Measurements from ENCODE around the gene SYNE1.

The SYNE1 gene

GRCh38 chr6:152380351-152380767, 256.8 kb downstream of the SYNE1 start:
- DNase-seq (ENCODE audit: low read depth in 3 of 3, low spot score in 1 of 3): no peak

GRCh38 chr6:152379423-152379822, 257.7 kb downstream of the SYNE1 start:
- no peak for DNase-seq (ENCODE audit: low read depth in 3 of 3, low spot score in 1 of 3)

- no peak for DNase-seq (ENCODE audit: low read depth in 3 of 3, low spot score in 1 of 3)
Measured at GRCh38 chr6:152378169-152378568, 259.0 kb downstream of the SYNE1 start.

GRCh38 chr6:152375197-152375596, 262.0 kb downstream of the SYNE1 start:
- DNase-seq (ENCODE audit: low read depth in 3 of 3, low spot score in 1 of 3): no peak

DNA sequence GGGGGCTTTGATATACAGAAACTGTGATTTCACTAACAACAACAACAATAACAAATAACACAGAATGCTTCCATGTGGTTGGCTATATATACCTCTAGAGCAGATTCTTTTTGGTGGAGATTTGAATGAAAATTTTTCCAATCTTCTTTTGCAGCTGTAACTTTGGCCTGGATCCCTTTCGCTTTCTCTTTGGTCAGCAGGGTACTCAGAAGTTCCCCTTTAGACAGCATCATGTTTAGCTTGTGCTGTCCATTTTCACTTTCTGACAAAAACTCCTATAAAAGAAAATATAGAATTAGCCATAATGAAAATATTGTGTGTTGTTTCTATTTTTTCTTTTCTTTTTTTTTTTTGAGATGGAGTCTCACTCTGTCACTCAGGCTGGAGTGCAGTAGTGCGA, 264.2 kb downstream of the SYNE1 start:
- DNase-seq (ENCODE audit: low read depth in 3 of 3, low spot score in 1 of 3): no peak

- no peak for DNase-seq (ENCODE audit: low read depth in 3 of 3, low spot score in 1 of 3)
Measured at GRCh38 chr6:152371775-152372174, 265.4 kb downstream of the SYNE1 start.

GRCh38 chr6:152368751-152369624, 268.2 kb downstream of the SYNE1 start:
- no peak for DNase-seq (ENCODE audit: low read depth in 3 of 3, low spot score in 1 of 3)

DNA sequence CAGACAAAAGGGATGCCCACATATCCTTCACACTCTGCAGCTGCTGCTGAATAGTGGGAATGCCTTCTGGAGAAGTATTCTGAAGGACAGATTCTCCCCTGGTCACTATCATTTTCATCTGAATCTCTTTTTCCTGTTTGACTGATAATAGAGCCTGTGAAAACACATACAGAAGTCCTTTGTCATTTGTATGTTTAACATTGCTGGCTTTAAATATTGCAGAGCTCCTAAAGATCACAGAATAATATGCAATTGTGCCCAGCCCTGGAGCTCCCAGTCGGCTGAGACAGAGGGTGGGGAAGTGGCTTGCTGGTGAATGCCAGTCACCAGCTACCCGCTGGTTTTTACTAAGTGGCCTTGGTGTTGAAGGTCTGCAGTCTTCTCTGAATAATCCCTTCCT, 272.3 kb downstream of the SYNE1 start:
- no peak for DNase-seq (ENCODE audit: low read depth in 3 of 3, low spot score in 1 of 3)

DNA sequence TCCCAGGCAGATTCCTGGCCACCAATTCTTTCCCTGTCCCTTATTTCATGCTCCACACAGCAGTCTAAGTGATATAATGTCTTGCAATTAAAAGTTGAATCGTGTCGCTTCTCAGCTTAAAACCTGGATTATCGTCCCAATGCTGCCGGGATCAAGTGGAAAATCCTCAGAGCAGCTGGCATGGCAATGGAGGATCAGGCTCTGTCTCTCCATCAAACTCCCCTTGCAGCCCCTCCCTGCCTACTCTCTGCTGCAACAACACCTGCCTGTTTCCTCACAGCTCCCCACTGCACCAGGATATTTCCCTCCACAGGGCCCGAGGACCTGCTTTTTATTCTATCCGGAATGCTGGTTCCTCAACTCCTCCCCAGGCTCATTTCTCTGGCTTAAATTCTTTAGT, 277.1 kb downstream of the SYNE1 start:
- DNase-seq (ENCODE audit: low read depth in 3 of 3, low spot score in 1 of 3): no peak

DNA sequence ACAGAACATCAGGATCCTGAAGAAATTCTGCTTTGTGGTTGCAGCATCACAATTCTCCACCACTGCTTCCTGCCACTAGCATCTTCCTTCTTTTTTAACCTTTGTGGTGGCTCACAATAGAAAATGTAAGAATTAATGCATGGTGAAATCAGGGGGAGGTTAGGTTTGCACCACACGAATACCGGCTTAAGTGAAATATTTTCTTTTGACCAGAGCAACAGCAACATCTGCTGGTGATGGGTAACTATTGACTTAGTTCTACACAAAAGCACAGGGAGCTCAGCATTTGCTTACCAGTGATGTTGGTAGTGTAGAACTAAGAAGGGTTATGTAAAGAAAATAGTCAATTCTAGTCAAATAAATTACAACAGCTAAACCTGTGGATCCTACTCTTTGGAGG, 280.5 kb downstream of the SYNE1 start:
- no peak for DNase-seq (ENCODE audit: low read depth in 3 of 3, low spot score in 1 of 3)

DNA sequence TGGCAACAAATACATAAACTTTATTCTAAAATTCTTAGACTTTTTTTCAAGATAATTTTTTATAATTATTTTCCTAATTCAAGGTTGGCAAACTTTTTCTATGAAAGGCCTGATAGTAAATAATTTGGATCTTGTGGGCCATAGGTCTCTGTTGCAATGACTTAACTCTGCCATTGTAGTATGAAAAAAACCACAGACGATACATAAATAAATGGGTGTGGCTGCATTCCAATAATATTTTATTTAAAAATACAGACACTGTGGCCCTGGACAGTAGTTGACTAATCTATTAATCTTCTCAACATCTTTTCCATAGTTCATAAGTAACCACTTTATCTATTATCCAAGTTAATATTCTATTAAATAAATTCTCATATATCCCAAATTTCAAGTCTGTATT, 281.1 kb downstream of the SYNE1 start:
- DNase-seq (ENCODE audit: low read depth in 3 of 3, low spot score in 1 of 3): no peak

- no peak for DNase-seq (ENCODE audit: low read depth in 3 of 3, low spot score in 1 of 3)
Measured at GRCh38 chr6:152355166-152355565, 282.0 kb downstream of the SYNE1 start.

DNA sequence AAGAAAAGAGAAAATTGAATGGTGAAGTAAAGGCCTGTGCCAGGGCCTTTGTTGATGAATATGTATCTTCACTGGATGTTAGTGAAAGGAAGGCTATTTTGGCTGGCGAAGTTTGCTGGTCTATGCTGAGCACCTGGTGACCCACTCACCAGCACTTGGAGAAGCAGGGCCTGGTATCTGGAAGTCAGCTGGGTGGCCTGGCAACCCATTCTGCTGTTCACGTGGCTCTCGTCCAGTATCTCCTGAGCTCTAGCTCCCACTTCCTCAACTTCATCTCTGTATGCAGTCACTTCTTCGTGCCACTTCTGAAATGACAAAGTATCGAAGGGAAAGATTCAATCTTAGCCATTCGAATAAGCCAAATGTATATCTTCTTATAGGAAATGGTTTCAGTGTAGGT, 283.7 kb downstream of the SYNE1 start:
- no peak for DNase-seq (ENCODE audit: low read depth in 3 of 3, low spot score in 1 of 3)

GRCh38 chr6:152351742-152352141, 285.4 kb downstream of the SYNE1 start:
- DNase-seq (ENCODE audit: low read depth in 3 of 3, low spot score in 1 of 3): no peak

- DNase-seq (ENCODE audit: low read depth in 3 of 3, low spot score in 1 of 3): no peak
Measured at GRCh38 chr6:152351110-152351509, 286.1 kb downstream of the SYNE1 start.

DNA sequence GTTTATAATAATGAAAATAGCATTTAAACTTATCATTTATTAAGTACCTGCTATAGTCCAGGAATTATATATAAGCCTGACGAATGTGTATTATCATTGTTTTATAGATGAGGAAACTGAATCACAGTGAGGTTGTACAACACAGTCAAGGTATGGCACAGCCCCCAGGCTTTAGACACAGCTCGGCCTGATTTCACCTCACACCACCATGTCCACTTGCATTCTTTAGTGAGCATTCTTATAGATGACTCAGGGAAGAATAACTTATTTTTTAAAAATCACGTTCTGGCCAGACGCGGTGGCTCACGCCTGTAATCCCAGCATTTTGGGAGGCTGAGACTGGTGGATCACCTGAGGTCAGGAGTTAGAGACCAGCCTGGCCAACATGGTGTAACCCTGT, 289.0 kb downstream of the SYNE1 start:
- no peak for DNase-seq (ENCODE audit: low read depth in 3 of 3, low spot score in 1 of 3)

- no peak for DNase-seq (ENCODE audit: low read depth in 3 of 3, low spot score in 1 of 3)
Measured at GRCh38 chr6:152343735-152344360, 293.3 kb downstream of the SYNE1 start.

DNA sequence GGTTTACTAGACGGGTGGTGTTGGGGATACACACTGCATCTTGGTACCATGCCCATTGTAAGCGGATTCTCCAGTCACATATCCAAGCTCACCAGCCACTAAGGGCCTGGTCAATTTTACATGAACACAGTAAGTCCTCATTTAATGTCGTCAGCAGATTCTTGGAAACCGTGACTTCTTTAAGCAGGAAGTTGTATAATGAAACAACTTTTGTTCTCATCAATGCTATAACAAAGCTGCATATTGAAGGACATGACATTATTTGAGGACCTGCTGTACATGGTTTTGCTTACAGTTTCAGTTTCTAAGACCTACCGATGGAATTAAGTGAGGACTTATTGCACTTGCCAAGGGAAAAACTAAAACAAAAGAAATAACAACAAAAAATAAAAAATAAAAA, 295.6 kb downstream of the SYNE1 start:
- no peak for DNase-seq (ENCODE audit: low read depth in 3 of 3, low spot score in 1 of 3)

DNA sequence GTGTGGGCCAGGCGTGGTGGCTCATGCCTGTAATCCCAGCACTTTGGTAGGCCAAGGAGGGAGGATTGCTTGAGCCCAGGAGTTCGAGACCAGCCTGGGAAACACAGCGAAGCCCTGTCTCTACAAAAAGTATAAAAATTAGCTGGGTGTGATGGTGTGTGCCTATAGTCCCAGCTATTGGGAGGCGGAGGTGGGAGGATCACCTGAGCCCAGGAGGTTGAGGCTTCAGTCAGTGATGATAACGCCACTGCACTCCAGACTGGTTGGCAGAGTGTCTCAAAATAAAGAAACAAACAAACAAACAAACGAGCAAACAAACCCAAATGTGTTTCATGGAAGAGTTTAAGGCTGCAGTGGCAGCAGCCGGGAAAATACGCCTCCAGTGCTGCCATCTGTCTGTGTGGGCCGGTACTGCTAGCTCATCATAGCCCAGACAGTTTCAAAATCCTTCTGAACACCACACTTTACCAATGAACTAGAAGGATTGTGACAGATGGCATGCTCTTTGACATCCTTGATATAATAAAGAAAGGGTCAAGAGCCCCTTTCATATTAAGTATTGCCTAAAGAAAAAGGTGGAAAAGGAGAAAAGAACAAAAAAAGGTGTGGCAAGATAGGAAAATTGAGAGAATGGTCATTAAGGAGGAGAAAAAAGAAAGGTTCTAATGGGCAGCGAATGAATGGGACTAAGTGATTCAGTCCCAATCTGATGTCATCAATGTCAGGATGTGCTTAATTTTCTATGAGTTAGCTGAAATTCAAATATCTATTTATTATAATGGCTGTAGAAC, 298.6 kb downstream of the SYNE1 start:
- peak; percentile 4 to 54 (median 26) for DNase-seq (ENCODE audit: low read depth in 3 of 3, low spot score in 1 of 3)

DNA sequence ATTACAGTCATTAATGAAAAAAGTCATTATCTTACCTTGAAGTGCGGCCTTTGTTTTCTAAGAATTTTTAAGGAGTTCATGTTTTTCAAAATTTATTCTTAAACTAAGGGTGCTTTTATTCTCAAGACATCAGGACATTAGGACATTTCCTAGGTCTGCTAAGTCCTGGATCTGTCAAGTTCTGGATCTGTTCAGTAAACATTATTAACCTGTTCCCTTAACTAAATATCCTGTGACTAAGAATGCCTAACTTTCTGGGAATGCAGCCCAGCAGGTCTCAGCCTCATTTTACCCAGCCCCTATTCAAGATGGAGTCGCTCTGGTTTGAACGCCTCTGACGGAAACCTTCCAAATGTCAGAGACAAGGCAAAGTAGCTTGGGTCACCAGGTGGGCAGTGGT, 302.6 kb downstream of the SYNE1 start:
- no peak for DNase-seq (ENCODE audit: low read depth in 3 of 3, low spot score in 1 of 3)

DNA sequence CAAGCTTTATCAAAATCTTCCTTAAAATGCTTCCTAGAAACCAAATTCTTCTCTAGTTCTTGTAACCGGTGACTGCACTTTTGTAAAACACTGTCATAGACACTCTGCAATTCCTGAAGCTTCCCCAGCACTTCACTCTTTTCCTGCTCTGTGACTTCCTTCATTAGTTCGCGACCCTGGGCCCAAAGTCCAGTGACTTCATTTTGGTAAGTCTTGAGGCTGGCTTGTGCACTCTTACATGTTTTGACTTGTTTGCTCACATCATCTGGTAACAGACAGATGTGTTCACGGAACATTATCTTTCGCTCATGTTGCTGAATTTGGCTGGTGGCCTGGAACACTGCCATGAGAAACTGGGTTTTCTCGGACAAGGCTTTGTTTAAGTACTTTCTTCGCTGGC, 306.2 kb downstream of the SYNE1 start:
- no peak for DNase-seq (ENCODE audit: low read depth in 3 of 3, low spot score in 1 of 3)
